GM12878 (cell line): ENCODE data around the gene DBNDD2. TPM values are rescaled to one million over a fixed set of nuclear protein-coding genes. Genes with fewer than 3 reads are reported as not detected.
A peak's percentile ranks its signal among the peaks of the same experiment; 100 is the strongest.

Experiments
- ATAC-seq: fragments of 200-7000 bp; cut with Tn5 transposase; 3 replicates; pipeline ENCODE4 v1.9.1; 2020; ENCODE audit warnings: mild to moderate bottlenecking, moderate library complexity
- BruUV-seq: library from RNA; stranded (reverse); fragments of 400-500 nt; replicated peaks from 2 replicates; lab custom pipeline; 2021; lab: Mats Ljungman, UMichigan
- CTCF ChIA-PET: fragments of 300-600 bp; sonication (Branson Sonifier 250); formaldehyde crosslinking; extraction: SDS; loops from one replicate; lab custom pipeline; 2021; ENCODE audit warnings: inconsistent platforms; lab: Yijun Ruan, JAX
- POLR2A ChIA-PET: fragments of 350-600 bp; formaldehyde crosslinking; extraction: SDS; loops from one replicate; lab custom pipeline; 2021; ENCODE audit warnings: inconsistent platforms; lab: Charles Lee
- RAD21 ChIA-PET: fragments of 300-600 bp; sonication (Branson Sonifier 250); formaldehyde crosslinking; loops from one replicate; lab custom pipeline; 2023; ENCODE audit warnings: antibody characterized with exemption; ENCODE audit not compliant: unreplicated experiment; lab: Charles Lee
- SMC1A ChIA-PET: fragments of 300-600 bp; sonication (Branson Sonifier 250); formaldehyde crosslinking; loops from one replicate; lab custom pipeline; 2023; ENCODE audit not compliant: unreplicated experiment, uncharacterized antibody; lab: Charles Lee
- DNase-seq: peaks from one replicate; pipeline ENCODE4 v3.0.0-alpha.2; 2011; ENCODE audit warnings: low read depth, low spot score
- FAIRE-seq: peaks from 3 replicates; lab custom pipeline; 2011; peaks lifted over from hg19 to GRCh38; lab: Jason Lieb, UNC
- H2AFZ ChIP-seq: 2 replicates; pipeline ENCODE4 v1.6.0; 2011; ENCODE audit warnings: low read depth, low read length, control low read depth; ENCODE audit not compliant: control insufficient read depth
- H3K27ac ChIP-seq: 2 replicates; pipeline ENCODE4 v1.5.1; 2011; ENCODE audit warnings: control low read depth; ENCODE audit not compliant: control insufficient read depth, insufficient read depth
- H3K27me3 ChIP-seq, 2 experiments: replicated peaks in 1 of 2; 2 replicates each; pipeline versions ENCODE4 v1.6.0 to v1.6.1; 2011; ENCODE audit warnings: low read length in 1 of 2; ENCODE audit not compliant: control insufficient read depth in 2 of 2, insufficient read depth in 2 of 2
- H3K36me3 ChIP-seq, 2 experiments: 2 replicates each; pipeline ENCODE4 v1.5.1; 2011; ENCODE audit warnings: low read length in 1 of 2; ENCODE audit not compliant: control insufficient read depth in 2 of 2, insufficient read depth in 2 of 2
- H3K4me1 ChIP-seq: 2 replicates; pipeline ENCODE4 v1.6.1; 2011; ENCODE audit warnings: mild to moderate bottlenecking, low read length, moderate library complexity, mixed read lengths; ENCODE audit not compliant: control insufficient read depth, insufficient read depth
- H3K4me2 ChIP-seq: 2 replicates; pipeline ENCODE4 v1.6.0; 2011; ENCODE audit warnings: control low read depth; ENCODE audit not compliant: control insufficient read depth, insufficient read depth
- H3K4me3 ChIP-seq: fragments of 200-600 bp; sonication (generic); 2 replicates; pipeline ENCODE4 v1.5.1; 2016
- H3K79me2 ChIP-seq: 2 replicates; pipeline ENCODE4 v1.6.0; 2011; ENCODE audit warnings: low read length; ENCODE audit not compliant: control insufficient read depth, insufficient read depth
- H3K9ac ChIP-seq: 2 replicates; pipeline ENCODE4 v1.8.0; 2011; ENCODE audit warnings: low read length, control low read depth, mixed read lengths; ENCODE audit not compliant: control insufficient read depth, insufficient read depth
- H3K9me3 ChIP-seq: replicated peaks from 3 replicates; pipeline ENCODE4 v1.5.1; 2011; ENCODE audit warnings: mild to moderate bottlenecking, low read length; ENCODE audit not compliant: control insufficient read depth, insufficient read depth
- H4K20me1 ChIP-seq: 2 replicates; pipeline ENCODE4 v1.6.0; 2011; ENCODE audit not compliant: control insufficient read depth, insufficient read depth
- CBX5 ChIP-seq: sonication (generic); IDR thresholded peaks from 2 replicates; pipeline ENCODE4 v1.6.1; 2016; ENCODE audit warnings: low read depth, moderate library complexity, mild to moderate bottlenecking, inconsistent platforms
- HDAC2 ChIP-seq: fragments of 200-600 bp; sonication (generic); IDR thresholded peaks from 2 replicates; pipeline ENCODE4 v1.6.1; 2017
- KDM1A ChIP-seq: fragments of 200-600 bp; sonication (generic); IDR thresholded peaks from 2 replicates; pipeline ENCODE4 v1.6.1; 2016; ENCODE audit warnings: borderline replicate concordance
- KLF5 ChIP-seq: fragments of 450-650 bp; IDR thresholded peaks from 2 replicates; pipeline ENCODE4 v1.6.1; 2014; ENCODE audit warnings: mild to moderate bottlenecking; ENCODE audit not compliant: partially characterized antibody
- MEF2B ChIP-seq: fragments of 450-650 bp; IDR thresholded peaks from 2 replicates; pipeline ENCODE4 v1.6.1; 2018; ENCODE audit warnings: mild to moderate bottlenecking, moderate library complexity; ENCODE audit not compliant: partially characterized antibody, poor library complexity, severe bottlenecking
- NFIC ChIP-seq: IDR thresholded peaks from 2 replicates; pipeline ENCODE4 v1.6.1; 2012; ENCODE audit warnings: low read depth, mild to moderate bottlenecking, inconsistent platforms, low read length, moderate library complexity
- NFYA ChIP-seq: IDR thresholded peaks from 2 replicates; pipeline ENCODE4 v1.6.1; 2011; ENCODE audit warnings: low read depth, mild to moderate bottlenecking, low read length, improper control_type of control experiment, borderline replicate concordance
- NR2F1 ChIP-seq: fragments of 450-650 bp; conservative IDR thresholded peaks from 2 replicates; pipeline ENCODE4 v1.6.1; 2017; ENCODE audit warnings: mild to moderate bottlenecking
- PML ChIP-seq: IDR thresholded peaks from 2 replicates; pipeline ENCODE4 v1.6.1; 2012; ENCODE audit warnings: low read length, inconsistent platforms
- RAD51 ChIP-seq: fragments of 450-650 bp; IDR thresholded peaks from 2 replicates; pipeline ENCODE4 v1.6.1; 2016; ENCODE audit warnings: moderate library complexity, mild to moderate bottlenecking, inconsistent platforms
- in situ Hi-C: fragments of 300-500 bp; cut with MboI; formaldehyde crosslinking; loops from 9 replicates; pipeline ENCODE4 v1.14.3; 2018; ENCODE audit warnings: mixed read lengths
- intact Hi-C: fragments of 100-400 bp; cut with micrococcal nuclease; formaldehyde crosslinking; loops from one replicate; pipeline ENCODE4 v1.14.2; 2022; ENCODE audit not compliant: unreplicated experiment
- polyA plus RNA-seq, 11 experiments: library from polyadenylated mRNA; depleted of rRNA in 4 of 11; unstranded in 6 of 11; stranded (reverse) in 5 of 11; fragments of >200 nt; fragmentation: Nextera tagmentation in 4 of 11; fragmentation: Illumina TruSeq in 1 of 11; extraction: Ambion mirVana in 4 of 11; extraction: Trizol in 1 of 11; gene quantifications; 1 replicate in 1 of 11; 2 replicates in 10 of 11; pipeline versions ENCODE4 v1.2.1 to v1.2.3, GENCODE V29; 2011 to 2016; ENCODE audit warnings: inconsistent platforms in 2 of 11, missing spikeins in 2 of 11, low read depth in 1 of 11
- total RNA-seq, 4 experiments: library from RNA; depleted of rRNA in 3 of 4; stranded (reverse); fragments of >200 nt in 3 of 4; fragmentation: Illumina TruSeq in 1 of 4; extraction: Trizol in 1 of 4; gene quantifications; 2 replicates each; pipeline versions ENCODE4 v1.2.1 to v1.2.3, GENCODE V29; 2013 to 2021

Gene DBNDD2
- total and polyA plus RNA-seq, 10 of the 15 experiments (the other 5 are each of a cell fraction or from before 2014, with no cell fraction given), result 0.17 to 5.7 (median 0.49) TPM; not detected in 1

DNA sequence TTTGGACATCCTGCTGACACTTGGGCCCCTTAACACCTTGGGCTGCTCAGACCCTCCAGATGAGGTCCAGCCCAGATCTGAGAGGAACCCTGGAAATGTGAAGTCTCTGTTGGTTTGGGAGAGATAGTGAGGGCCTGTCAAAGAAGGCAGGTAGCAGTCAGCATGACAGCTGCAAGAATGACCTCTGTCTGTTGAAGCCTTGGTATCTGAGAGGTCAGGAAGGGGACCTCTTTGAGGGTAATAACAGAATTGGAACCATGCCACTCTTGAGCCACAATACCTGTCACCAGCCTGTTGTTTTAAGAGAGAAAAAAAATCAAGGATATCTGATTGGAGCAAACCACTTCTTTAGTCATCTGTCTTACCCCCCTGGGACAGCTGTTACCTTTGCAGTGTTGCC, 41.0 kb upstream of the DBNDD2 start:
- no peak overlapping the region for H3K9ac ChIP-seq
- H3K9me3 ChIP-seq, result no peaks in the 10 kb centered on the region; the same call in 2 of the 3 replicates
- ChIA-PET SMC1A (interaction anchor here (0.8 to 19.8 kb wide), 5 partner anchors 10 to 404 kb away, joined by 3 to 440 read pairs (median 4); no protein-coding TSS in a partner anchor), CTCF (interaction anchor here (0.8 to 19.4 kb wide), 8 partner anchors 14 to 404 kb away, joined by 3 to 685 read pairs (median 16); partner anchors contain the start of gene PIGT), RAD21 (interaction anchor here (1.2 to 17.6 kb wide), 4 partner anchors 20 to 70 kb away, joined by 3 to 394 read pairs (median 18); no protein-coding TSS in a partner anchor), POLR2A (interaction anchor here (1.2 to 2.9 kb wide), 4 partner anchors 20 to 69 kb away, joined by 3 to 12 read pairs (median 8); partner anchors contain the start of genes PIGT and SDC4)
- no peaks in the 10 kb centered on the region for H3K27me3 ChIP-seq
- no peak overlapping the region for H3K27ac ChIP-seq
- H2AFZ ChIP-seq, result no peak overlapping the region
- H3K36me3 ChIP-seq, result peaks cover 6 to 7% of the 10 kb centered on the region in 2 experiments; a peak in 3 of 4 replicates
- TF ChIP-seq PML (no peak), NFYA (no peak), KDM1A (no peak), KLF5 (no peak), RAD51 (no peak), MEF2B (no peak), HDAC2 (no peak), CBX5 (no peak), NFIC (no peak), NR2F1 (no peak)
- intact Hi-C loops, result no loop called here
- peaks cover 7% of the 10 kb centered on the region for H3K79me2 ChIP-seq
- no peak for FAIRE-seq
- in situ Hi-C loops, result loop anchor here (5.0 to 10.0 kb wide), 2 partner anchors 50 to 748 kb away; partner anchors contain the start of genes CD40 and PIGT
- TSS peak; percentile 14 for BruUV-seq
- no peaks in the 10 kb centered on the region; the same call in 1 of the 2 replicates for H4K20me1 ChIP-seq
- ATAC-seq, result no peak
- H3K4me2 ChIP-seq, result no peak overlapping the region
- no peak for DNase-seq
- H3K4me3 ChIP-seq, result no peak overlapping the region
- peaks cover 37% of the 10 kb centered on the region for H3K4me1 ChIP-seq
